ENCODE measurements around the gene TUBB2B. TPM values are rescaled to one million over a fixed set of nuclear protein-coding genes. Genes with fewer than 3 reads are reported as not detected.
"Not testable (repeated sequence)": the region's sequence is repeated elsewhere in the genome, so short reads cannot be mapped to it uniquely, and the experiment has no call there.

The TUBB2B gene
- total RNA-seq, 1 experiment from 2014 or later, result 49.5 TPM

- Histone ChIP-seq H3K36me3 (no peaks in the 10 kb centered on the region), H3K27ac (no peak overlapping the region), H3K4me1 (replicated peaks) (no peaks in the 10 kb centered on the region), H3K4me3 (no peak overlapping the region), H3K9me3 (replicated peaks) (no peaks in the 10 kb centered on the region; the same call in 1 of the 2 replicates), H3K27me3 (replicated peaks) (no peaks in the 10 kb centered on the region)
- DNase-seq (ENCODE audit: low read depth in 1 of 2, low spot score in 2 of 2), result no peak
These were observed 36.7 kb downstream of the TUBB2B start for GRCh38 chr6:3190779-3191178.

- no peak overlapping the region for H3K4me3 ChIP-seq
- no peak for DNase-seq (ENCODE audit: low read depth in 1 of 2, low spot score in 2 of 2)
- H3K36me3 ChIP-seq, result no peaks in the 10 kb centered on the region
- no peak overlapping the region for H3K27ac ChIP-seq
- H3K9me3 ChIP-seq (replicated peaks), result no peaks in the 10 kb centered on the region; the same call in 1 of the 2 replicates
- no peaks in the 10 kb centered on the region for H3K27me3 ChIP-seq (replicated peaks)
- H3K4me1 ChIP-seq (replicated peaks), result no peaks in the 10 kb centered on the region
These were observed 37.4 kb downstream of the TUBB2B start for GRCh38 chr6:3190056-3190455.

DNA sequence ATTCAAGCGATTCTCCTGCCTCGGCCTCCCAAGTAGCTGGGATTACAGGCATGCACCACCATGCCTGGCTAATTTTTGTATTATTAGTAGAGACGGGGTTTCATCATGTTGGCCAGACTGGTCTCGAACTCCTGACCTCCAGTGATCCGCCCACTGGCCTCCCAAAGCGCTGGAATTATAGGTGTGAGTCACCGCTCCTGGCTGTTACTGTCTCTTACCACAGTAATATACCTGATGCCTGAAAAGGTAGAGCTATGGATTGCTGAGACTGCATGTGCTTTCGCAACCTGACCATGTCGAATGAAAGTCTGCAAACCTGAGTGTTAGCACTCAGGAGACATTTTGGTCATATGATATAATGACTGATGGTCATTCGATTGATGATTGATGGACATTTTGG, 38.3 kb downstream of the TUBB2B start:
- H3K36me3 ChIP-seq; H3K27me3 ChIP-seq (replicated peaks); DNase-seq (ENCODE audit: low read depth in 1 of 2, low spot score in 2 of 2): not testable (repeated sequence)

GRCh38 chr6:3188262-3188661, 39.2 kb downstream of the TUBB2B start:
- Histone ChIP-seq H3K27me3 (replicated peaks) (no peaks in the 10 kb centered on the region), H3K36me3 (no peaks in the 10 kb centered on the region), H3K9me3 (replicated peaks) (no peaks in the 10 kb centered on the region; the same call in 1 of the 2 replicates), H3K27ac (no peak overlapping the region), H3K4me3 (no peak overlapping the region), H3K4me1 (replicated peaks) (no peaks in the 10 kb centered on the region)
- no peak for DNase-seq (ENCODE audit: low read depth in 1 of 2, low spot score in 2 of 2)

More for the DNA sequence above, 38.3 kb downstream of the TUBB2B start:
- H3K4me3 ChIP-seq; H3K4me1 ChIP-seq (replicated peaks); H3K9me3 ChIP-seq (replicated peaks); H3K27ac ChIP-seq: not testable (repeated sequence)

DNA sequence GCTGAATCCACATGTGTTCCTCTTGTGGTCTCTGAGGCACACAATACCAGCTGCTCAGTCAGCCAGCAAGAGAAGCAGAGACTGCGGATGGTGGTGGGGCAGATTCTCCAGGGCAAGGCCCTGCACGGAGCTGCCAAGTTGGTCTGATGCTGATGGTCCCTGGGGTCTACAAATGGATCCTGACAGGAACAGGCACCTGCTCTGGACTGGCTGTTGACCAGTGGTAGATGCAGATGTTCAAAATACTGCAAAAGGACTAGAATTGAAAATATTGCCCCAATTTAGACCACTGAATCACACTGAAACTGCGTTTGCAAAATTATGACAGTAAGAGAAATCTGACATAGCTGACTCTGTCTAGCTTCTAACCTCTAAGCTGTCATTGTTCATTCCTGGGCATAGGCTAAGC, 40.5 kb downstream of the TUBB2B start:
- Histone ChIP-seq H3K4me3 (no peak overlapping the region), H3K27me3 (replicated peaks) (0 out of 2 replicates have a peak, but pooled peaks cover 3% of the 10 kb centered on the region), H3K9me3 (replicated peaks) (peaks cover 3% of the 10 kb centered on the region; the same call in 1 of the 2 replicates), H3K27ac (no peak overlapping the region), H3K36me3 (no peaks in the 10 kb centered on the region), H3K4me1 (replicated peaks) (no peaks in the 10 kb centered on the region)
- no peak for DNase-seq (ENCODE audit: low read depth in 1 of 2, low spot score in 2 of 2)

DNA sequence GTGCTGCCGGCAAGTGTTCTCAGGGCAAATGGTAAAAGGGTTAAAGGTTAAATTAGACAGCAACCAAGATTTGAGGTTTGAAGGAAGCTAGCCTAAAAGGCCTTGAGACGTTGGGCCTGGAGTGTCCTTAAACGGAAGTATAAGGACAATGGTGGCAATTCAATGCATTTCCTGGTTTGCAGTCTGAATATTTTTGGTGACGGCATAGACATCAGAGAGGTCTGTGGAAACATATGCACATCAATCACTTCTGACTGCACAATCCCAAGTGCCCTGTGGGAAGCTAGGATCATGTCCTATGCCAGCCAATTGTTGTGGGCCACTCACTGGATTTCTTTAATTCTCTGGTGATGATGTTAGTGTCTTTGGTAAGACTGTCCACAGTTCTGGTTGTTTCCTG, 44.4 kb downstream of the TUBB2B start:
- no peak for DNase-seq (ENCODE audit: low read depth in 1 of 2, low spot score in 2 of 2)
- peaks cover 3% of the 10 kb centered on the region; the same call in 1 of the 2 replicates for H3K9me3 ChIP-seq (replicated peaks)
- no peak overlapping the region for H3K4me3 ChIP-seq
- no peaks in the 10 kb centered on the region for H3K4me1 ChIP-seq (replicated peaks)
- H3K36me3 ChIP-seq, result no peaks in the 10 kb centered on the region
- H3K27me3 ChIP-seq (replicated peaks), result 0 out of 2 replicates have a peak, but pooled peaks cover 3% of the 10 kb centered on the region
- H3K27ac ChIP-seq, result no peak overlapping the region

DNA sequence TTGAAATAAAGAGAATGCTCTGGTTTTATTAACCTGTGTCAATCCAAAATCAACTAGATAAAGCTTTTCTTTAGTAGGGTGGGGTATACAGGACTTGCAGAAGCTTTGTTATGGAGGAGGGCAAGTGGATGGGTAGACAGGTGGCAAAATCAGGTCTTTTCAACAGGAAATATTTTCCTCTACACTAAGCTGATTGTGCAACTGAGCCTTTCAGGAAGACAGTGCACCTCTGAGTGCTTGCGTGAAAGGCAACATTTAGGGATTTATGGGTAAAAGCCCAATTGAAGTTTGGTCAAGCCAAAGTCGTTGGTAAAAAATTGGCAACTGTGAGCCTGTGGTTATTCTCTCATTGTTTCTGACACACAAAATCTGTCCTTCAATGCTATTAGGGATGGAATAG, 46.3 kb downstream of the TUBB2B start:
- no peak overlapping the region for H3K27ac ChIP-seq
- DNase-seq (ENCODE audit: low read depth in 1 of 2, low spot score in 2 of 2), result no peak
- H3K9me3 ChIP-seq (replicated peaks), result 0 out of 2 replicates have a peak, but pooled peaks cover 3% of the 10 kb centered on the region
- H3K4me1 ChIP-seq (replicated peaks), result peaks cover 8% of the 10 kb centered on the region
- H3K27me3 ChIP-seq (replicated peaks), result 0 out of 2 replicates have a peak, but pooled peaks cover 3% of the 10 kb centered on the region
- no peak overlapping the region for H3K4me3 ChIP-seq
- no peaks in the 10 kb centered on the region for H3K36me3 ChIP-seq

GRCh38 chr6:3179945-3180344, 47.5 kb downstream of the TUBB2B start:
- not testable (repeated sequence) for H3K27ac ChIP-seq; H3K27me3 ChIP-seq (replicated peaks); H3K36me3 ChIP-seq; DNase-seq (ENCODE audit: low read depth in 1 of 2, low spot score in 2 of 2); H3K4me3 ChIP-seq; H3K4me1 ChIP-seq (replicated peaks); H3K9me3 ChIP-seq (replicated peaks)

- not testable (repeated sequence) for DNase-seq (ENCODE audit: low read depth in 1 of 2, low spot score in 2 of 2); H3K27ac ChIP-seq; H3K9me3 ChIP-seq (replicated peaks)
These were observed 48.8 kb downstream of the TUBB2B start for GRCh38 chr6:3178666-3179065.

DNA sequence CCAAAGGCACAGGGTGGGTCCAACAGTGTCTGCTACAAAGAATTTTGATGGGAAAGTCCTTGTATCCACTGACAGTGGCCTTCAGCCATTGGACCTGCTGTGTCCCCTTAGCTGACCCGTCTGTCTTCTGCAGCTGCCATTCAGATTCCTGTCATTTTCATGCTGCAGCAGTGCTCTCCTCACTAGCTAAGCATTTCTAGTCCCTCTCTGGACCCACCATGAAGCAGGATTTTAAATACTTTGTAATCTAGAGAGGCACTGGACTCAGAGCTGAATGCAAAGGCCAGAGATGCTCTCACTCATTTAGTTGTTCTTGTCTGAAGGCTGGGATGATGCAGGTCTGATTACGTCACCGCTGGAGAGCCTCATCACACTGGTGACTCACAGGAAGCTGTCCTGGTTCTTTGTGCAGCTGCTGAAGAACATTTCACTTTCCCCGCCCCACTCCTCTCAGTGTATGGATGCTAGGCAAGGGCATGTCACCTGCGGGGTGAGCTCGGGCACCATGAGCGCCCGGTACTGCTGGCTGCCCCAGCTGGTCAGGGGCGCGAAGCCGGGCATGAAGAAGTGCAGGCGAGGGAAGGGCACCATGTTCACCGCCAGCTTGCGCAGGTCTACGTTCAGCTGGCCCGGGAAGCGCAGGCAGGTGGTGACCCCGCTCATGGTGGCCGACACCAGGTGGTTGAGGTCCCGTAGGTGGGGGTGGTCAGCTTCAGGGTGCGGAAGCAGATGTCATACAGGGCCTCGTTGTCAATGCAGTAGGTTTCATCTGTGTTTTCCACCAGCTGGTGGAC, 50.7 kb downstream of the TUBB2B start:
- Histone ChIP-seq H3K36me3 (no peaks in the 10 kb centered on the region), H3K27me3 (replicated peaks) (no peaks in the 10 kb centered on the region), H3K9me3 (replicated peaks) (no peaks in the 10 kb centered on the region), H3K4me1 (replicated peaks) (peaks cover 16% of the 10 kb centered on the region), H3K4me3 (no peak overlapping the region), H3K27ac (no peak overlapping the region)
- DNase-seq (ENCODE audit: low read depth in 1 of 2, low spot score in 2 of 2), result peak; percentile 57 to 80

More at GRCh38 chr6:3178666-3179065, 48.8 kb downstream of the TUBB2B start:
- not testable (repeated sequence) for H3K4me3 ChIP-seq; H3K27me3 ChIP-seq (replicated peaks); H3K36me3 ChIP-seq
- H3K4me1 ChIP-seq (replicated peaks), result peaks cover 11% of the 10 kb centered on the region

DNA sequence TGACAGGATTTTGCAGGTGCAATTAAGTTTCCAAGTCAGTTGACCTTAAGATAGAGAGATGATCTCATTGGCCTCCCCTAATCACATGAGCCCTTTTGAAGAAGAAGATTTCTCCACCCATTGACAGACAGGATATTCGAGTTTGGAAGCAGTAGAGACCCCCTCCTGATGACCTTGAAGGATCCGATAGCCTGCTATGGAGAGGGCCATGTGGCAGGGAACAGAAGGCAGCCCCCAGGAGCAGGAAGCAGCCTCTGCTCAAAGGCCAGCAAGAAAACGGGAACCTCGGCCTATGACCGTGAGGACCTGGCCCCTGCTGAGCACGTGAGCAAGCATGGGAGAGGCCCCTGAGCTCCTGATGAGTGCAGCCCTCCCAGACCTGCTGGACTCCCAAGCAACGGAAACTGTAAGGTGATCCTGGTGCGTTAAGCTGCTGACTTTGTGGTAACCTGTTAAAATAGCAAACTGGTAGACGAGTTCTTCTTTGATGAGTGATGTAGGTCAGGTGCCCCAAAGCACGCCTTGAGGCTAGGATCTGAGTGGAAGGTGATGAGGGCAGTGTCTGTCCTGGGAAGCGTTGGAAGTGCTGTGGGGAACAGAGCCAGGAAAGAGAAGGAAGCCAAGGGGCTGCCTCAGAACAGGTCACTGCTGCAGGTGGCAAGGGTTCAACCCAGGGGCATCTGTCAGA, 51.6 kb downstream of the TUBB2B start:
- no peaks in the 10 kb centered on the region for H3K36me3 ChIP-seq
- DNase-seq (ENCODE audit: low read depth in 1 of 2, low spot score in 2 of 2), result no peak
- H3K4me1 ChIP-seq (replicated peaks), result peaks cover 16% of the 10 kb centered on the region
- H3K27me3 ChIP-seq (replicated peaks), result no peaks in the 10 kb centered on the region
- H3K9me3 ChIP-seq (replicated peaks), result no peaks in the 10 kb centered on the region
- H3K4me3 ChIP-seq, result no peak overlapping the region
- no peak overlapping the region for H3K27ac ChIP-seq

Other genes with a start within 250 kb of the TUBB2B start
- 44.9 and 47.1 TPM in 2 replicates for gene NQO2, start 227.8 kb downstream of the TUBB2B start, total RNA-seq (2014; rRNA removed; shearing (Covaris generic))
- gene RIPK1, start 159.2 kb downstream of the TUBB2B start, total RNA-seq (2014; rRNA removed; shearing (Covaris generic)), result 12.6 and 20.2 TPM in 2 replicates
- gene BPHL, start 108.9 kb downstream of the TUBB2B start, total RNA-seq (2014; rRNA removed; shearing (Covaris generic)), result 16.8 and 18.7 TPM in 2 replicates
- gene TUBB2A, start 70.1 kb downstream of the TUBB2B start, total RNA-seq (2014; rRNA removed; shearing (Covaris generic)), result 212 and 289 TPM in 2 replicates
- 9.5 and 16.1 TPM in 2 replicates for gene PSMG4, start 31.3 kb upstream of the TUBB2B start, total RNA-seq (2014; rRNA removed; shearing (Covaris generic))
- 0.53 and 2.7 TPM in 2 replicates for gene SLC22A23, start 229.4 kb upstream of the TUBB2B start, total RNA-seq (2014; rRNA removed; shearing (Covaris generic))

Measured in SJSA1 (cell line).